Fibroblast of villous mesenchyme (primary cell): ENCODE measurements around the gene SLC17A4. TPM values are rescaled to one million over a fixed set of nuclear protein-coding genes. Genes with fewer than 3 reads are reported as not detected.

Source experiments
- DNase-seq: peaks from one replicate; pipeline ENCODE4 v3.0.0-alpha.2; 2010; ENCODE audit warnings: low read depth
- H3K4me3 ChIP-seq: 2 replicates; pipeline ENCODE4 v1.5.1; 2011; ENCODE audit warnings: low read depth, mild to moderate bottlenecking, low read length
- total RNA-seq: library from RNA; depleted of rRNA; stranded (reverse); fragments of >200 nt; gene quantifications from 2 replicates; pipeline ENCODE4 v1.2.3, GENCODE V29; 2012
- TF ChIP-seq, protein P1 (sequence below): IDR thresholded peaks from 2 replicates; pipeline ENCODE4 v1.5.1; 2012; ENCODE audit warnings: low read depth, mild to moderate bottlenecking, low read length; ENCODE audit not compliant: insufficient read depth

Gene SLC17A4
- total RNA-seq, 1 donor, result not detected

DNA sequence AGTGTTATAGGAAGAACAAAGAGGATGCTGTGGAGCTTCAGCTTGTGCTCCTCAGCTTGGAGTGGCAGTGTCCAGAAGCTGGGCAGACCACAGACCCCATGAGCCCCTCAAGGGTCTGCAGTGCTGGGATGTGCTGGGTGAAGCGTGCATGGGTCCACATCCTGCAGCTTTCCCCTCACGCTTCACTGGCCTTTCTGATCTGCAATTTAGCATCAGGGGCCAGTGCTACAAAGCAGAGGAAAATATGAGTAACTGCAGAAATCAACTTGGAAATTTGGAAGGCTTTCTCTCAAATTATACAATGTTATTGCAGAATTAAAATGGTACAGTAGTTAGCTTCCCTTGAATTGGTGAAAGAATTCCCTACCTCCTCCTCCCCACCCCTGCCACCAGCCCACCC is 10.1 kb downstream of the SLC17A4 start:
- no peak for DNase-seq
- H3K4me3 ChIP-seq, result no peak overlapping the region
- TF ChIP-seq, protein P1, sequence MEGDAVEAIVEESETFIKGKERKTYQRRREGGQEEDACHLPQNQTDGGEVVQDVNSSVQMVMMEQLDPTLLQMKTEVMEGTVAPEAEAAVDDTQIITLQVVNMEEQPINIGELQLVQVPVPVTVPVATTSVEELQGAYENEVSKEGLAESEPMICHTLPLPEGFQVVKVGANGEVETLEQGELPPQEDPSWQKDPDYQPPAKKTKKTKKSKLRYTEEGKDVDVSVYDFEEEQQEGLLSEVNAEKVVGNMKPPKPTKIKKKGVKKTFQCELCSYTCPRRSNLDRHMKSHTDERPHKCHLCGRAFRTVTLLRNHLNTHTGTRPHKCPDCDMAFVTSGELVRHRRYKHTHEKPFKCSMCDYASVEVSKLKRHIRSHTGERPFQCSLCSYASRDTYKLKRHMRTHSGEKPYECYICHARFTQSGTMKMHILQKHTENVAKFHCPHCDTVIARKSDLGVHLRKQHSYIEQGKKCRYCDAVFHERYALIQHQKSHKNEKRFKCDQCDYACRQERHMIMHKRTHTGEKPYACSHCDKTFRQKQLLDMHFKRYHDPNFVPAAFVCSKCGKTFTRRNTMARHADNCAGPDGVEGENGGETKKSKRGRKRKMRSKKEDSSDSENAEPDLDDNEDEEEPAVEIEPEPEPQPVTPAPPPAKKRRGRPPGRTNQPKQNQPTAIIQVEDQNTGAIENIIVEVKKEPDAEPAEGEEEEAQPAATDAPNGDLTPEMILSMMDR, result no peak

DNA sequence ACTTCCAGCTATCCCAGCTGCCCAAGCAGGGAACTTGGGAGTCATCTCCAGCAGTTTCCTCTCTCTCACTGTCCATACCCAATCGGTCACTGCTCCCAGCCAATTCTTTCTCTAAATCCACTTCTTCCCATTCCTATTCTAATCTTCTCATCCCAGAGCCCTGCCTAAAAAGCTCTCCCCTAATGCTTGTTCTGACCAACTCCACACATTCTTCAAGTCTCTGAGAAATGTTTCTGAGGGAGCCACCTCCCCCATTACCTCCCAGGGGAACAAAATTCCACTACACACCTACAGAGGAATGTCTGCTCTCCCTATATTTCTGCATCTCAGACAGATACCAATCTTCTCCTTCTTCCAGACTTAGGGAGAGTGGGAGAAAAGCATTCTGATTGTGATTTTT is 14.0 kb downstream of the SLC17A4 start:
- H3K4me3 ChIP-seq, result no peak overlapping the region
- no peak for DNase-seq
- TF ChIP-seq, protein P1, result no peak

- H3K4me3 ChIP-seq, result no peak overlapping the region
- DNase-seq, result no peak
- TF ChIP-seq, protein P1, result no peak
Observed at GRCh38 chr6:25769983-25770382, 15.4 kb downstream of the SLC17A4 start.

- no peak overlapping the region for H3K4me3 ChIP-seq
- DNase-seq, result no peak
- TF ChIP-seq, protein P1, result no peak
Observed at GRCh38 chr6:25774120-25774715, 19.7 kb downstream of the SLC17A4 start.

DNA sequence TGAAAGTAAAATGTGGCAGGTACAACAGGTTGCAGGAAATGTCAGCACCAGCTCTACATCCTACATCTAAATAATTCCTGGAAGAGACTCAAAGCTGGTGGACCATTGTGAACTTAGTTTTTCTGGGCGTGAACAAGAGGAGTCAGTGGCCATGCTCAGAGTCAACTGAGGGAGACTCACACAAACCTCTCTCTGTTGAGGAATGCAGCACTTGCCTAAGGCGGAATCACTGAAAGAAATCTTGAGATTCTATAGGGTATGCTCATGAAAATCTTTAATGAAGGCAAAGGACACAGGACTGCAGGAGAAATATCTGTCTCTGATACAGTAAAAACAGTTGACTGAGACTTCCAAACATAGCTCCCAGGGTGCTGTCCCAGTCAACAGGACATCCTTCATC is 22.5 kb downstream of the SLC17A4 start:
- no peak overlapping the region for H3K4me3 ChIP-seq
- TF ChIP-seq, protein P1, result no peak
- DNase-seq, result no peak

GRCh38 chr6:25777856-25778649 is 23.5 kb downstream of the SLC17A4 start:
- TF ChIP-seq, protein P1, result no peak
- H3K4me3 ChIP-seq, result no peak overlapping the region
- no peak for DNase-seq
